ENCODE measurements around the gene CHP1. TPM values are rescaled to one million over a fixed set of nuclear protein-coding genes. Genes with fewer than 3 reads are reported as not detected.

Gene CHP1
- total and polyA plus RNA-seq, 9 of the 15 experiments (the other 6 are each of a cell fraction or from before 2014, with no cell fraction given): 31.7 to 83.4 (median 67.6) TPM

DNA sequence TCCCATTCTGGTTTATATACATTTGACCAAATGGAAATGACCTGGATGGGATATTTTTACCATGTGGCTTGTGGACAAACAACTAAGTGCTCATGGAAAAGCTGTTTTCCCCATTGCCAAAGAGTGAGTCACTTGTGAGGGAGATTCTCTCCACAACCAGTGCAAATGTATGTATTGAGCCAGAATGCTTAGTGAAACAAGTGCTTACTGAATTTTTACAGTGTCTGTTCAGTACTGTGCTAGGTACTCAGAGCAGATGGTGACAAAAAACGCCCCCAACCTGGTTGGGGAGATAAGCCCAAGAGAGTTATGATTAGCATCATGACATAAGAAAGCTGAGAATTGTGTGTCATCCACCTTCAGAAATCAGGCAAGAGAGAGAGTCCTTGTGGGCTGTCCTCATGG lies 2.3 kb downstream of the CHP1 start (continued):
- peak; percentile 91 for TF ChIP-seq MTA2 (IDR thresholded peaks at IDR 0.05; ENCODE audit: low read depth)
- peak; percentile 71 for TF ChIP-seq ADNP (tag; IDR thresholded peaks at IDR 0.05)
- TF ChIP-seq HDAC3 (IDR thresholded peaks at IDR 0.05; ENCODE audit: borderline replicate concordance, partially characterized antibody): peak; percentile 66
- TF ChIP-seq, protein P1, sequence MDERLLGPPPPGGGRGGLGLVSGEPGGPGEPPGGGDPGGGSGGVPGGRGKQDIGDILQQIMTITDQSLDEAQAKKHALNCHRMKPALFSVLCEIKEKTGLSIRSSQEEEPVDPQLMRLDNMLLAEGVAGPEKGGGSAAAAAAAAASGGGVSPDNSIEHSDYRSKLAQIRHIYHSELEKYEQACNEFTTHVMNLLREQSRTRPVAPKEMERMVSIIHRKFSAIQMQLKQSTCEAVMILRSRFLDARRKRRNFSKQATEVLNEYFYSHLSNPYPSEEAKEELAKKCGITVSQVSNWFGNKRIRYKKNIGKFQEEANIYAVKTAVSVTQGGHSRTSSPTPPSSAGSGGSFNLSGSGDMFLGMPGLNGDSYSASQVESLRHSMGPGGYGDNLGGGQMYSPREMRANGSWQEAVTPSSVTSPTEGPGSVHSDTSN (CRISPR knock-in tag; IDR thresholded peaks at IDR 0.05; ENCODE audit: low read depth): no peak
- TF ChIP-seq, protein P1 (tag; conservative IDR thresholded peaks at IDR 0.05; ENCODE audit: low read depth): 0 out of 2 replicates have a peak, but pooled peaks have one; percentile 22
- no peak for TF ChIP-seq POLR3G (IDR thresholded peaks at IDR 0.05; ENCODE audit: extremely low read depth, insufficient read length, insufficient replicate concordance)
- no peak for TF ChIP-seq TGIF2 (CRISPR knock-in tag; IDR thresholded peaks at IDR 0.05)
- no peak for TF ChIP-seq NFATC3 (IDR thresholded peaks at IDR 0.05)
- peak; percentile 97 for TF ChIP-seq DPF2 (IDR thresholded peaks at IDR 0.05)
- TF ChIP-seq YBX1 (IDR thresholded peaks at IDR 0.05): no peak
- no peak for TF ChIP-seq XRCC4 (IDR thresholded peaks at IDR 0.05; ENCODE audit: extremely low read depth, insufficient read depth, insufficient read length)
- peak; percentile 82 for TF ChIP-seq FOXM1 (IDR thresholded peaks at IDR 0.05; ENCODE audit: low read depth)
- no peak for TF ChIP-seq FOXM1 (CRISPR knock-in tag; IDR thresholded peaks at IDR 0.05; ENCODE audit: low read depth)
- TF ChIP-seq SP1 (CRISPR knock-in tag; IDR thresholded peaks at IDR 0.05): peak; percentile 27; the same call in 1 of the 2 replicates
- TF ChIP-seq FOXJ3 (CRISPR knock-in tag; IDR thresholded peaks at IDR 0.05): no peak
- TF ChIP-seq ZNF24 (IDR thresholded peaks at IDR 0.05): peak; percentile 76
- peak; percentile 47; the same call in 1 of the 2 replicates for TF ChIP-seq RNF2 (IDR thresholded peaks at IDR 0.05)
- no peak for TF ChIP-seq POU5F1 (IDR thresholded peaks at IDR 0.05; ENCODE audit: borderline replicate concordance, low read depth, low read length, partially characterized antibody)
- TF ChIP-seq JUNB (CRISPR knock-in tag; conservative IDR thresholded peaks at IDR 0.05): no peak
- no peak for TF ChIP-seq ZNF12 (CRISPR knock-in tag; IDR thresholded peaks at IDR 0.05)
- TF ChIP-seq, protein P2, sequence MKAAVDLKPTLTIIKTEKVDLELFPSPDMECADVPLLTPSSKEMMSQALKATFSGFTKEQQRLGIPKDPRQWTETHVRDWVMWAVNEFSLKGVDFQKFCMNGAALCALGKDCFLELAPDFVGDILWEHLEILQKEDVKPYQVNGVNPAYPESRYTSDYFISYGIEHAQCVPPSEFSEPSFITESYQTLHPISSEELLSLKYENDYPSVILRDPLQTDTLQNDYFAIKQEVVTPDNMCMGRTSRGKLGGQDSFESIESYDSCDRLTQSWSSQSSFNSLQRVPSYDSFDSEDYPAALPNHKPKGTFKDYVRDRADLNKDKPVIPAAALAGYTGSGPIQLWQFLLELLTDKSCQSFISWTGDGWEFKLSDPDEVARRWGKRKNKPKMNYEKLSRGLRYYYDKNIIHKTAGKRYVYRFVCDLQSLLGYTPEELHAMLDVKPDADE (conservative IDR thresholded peaks at IDR 0.05; ENCODE audit: control insufficient read depth, low read depth, low read length): no peak
- peak; percentile 90 for TF ChIP-seq KLF16 (IDR thresholded peaks at IDR 0.05)
- TF ChIP-seq, protein P3, sequence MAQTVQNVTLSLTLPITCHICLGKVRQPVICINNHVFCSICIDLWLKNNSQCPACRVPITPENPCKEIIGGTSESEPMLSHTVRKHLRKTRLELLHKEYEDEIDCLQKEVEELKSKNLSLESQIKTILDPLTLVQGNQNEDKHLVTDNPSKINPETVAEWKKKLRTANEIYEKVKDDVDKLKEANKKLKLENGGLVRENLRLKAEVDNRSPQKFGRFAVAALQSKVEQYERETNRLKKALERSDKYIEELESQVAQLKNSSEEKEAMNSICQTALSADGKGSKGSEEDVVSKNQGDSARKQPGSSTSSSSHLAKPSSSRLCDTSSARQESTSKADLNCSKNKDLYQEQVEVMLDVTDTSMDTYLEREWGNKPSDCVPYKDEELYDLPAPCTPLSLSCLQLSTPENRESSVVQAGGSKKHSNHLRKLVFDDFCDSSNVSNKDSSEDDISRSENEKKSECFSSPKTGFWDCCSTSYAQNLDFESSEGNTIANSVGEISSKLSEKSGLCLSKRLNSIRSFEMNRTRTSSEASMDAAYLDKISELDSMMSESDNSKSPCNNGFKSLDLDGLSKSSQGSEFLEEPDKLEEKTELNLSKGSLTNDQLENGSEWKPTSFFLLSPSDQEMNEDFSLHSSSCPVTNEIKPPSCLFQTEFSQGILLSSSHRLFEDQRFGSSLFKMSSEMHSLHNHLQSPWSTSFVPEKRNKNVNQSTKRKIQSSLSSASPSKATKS (CRISPR knock-in tag; IDR thresholded peaks at IDR 0.05): no peak
- TF ChIP-seq FOXO4 (CRISPR knock-in tag; IDR thresholded peaks at IDR 0.05): no peak

All from K562 (cell line).